Measurements from ENCODE around the gene TOMM7. TPM values are rescaled to one million over a fixed set of nuclear protein-coding genes. Genes with fewer than 3 reads are reported as not detected.

TOMM7 gene
- 453 and 546 TPM in 2 replicates for polyA plus RNA-seq (2012; rRNA removed)
- 577 and 786 TPM in 2 replicates for polyA plus RNA-seq (2012; cell fraction: cytosol; rRNA removed)
- polyA plus RNA-seq (2012; cell fraction: nucleus; rRNA removed), result 127 and 172 TPM in 2 replicates

DNA sequence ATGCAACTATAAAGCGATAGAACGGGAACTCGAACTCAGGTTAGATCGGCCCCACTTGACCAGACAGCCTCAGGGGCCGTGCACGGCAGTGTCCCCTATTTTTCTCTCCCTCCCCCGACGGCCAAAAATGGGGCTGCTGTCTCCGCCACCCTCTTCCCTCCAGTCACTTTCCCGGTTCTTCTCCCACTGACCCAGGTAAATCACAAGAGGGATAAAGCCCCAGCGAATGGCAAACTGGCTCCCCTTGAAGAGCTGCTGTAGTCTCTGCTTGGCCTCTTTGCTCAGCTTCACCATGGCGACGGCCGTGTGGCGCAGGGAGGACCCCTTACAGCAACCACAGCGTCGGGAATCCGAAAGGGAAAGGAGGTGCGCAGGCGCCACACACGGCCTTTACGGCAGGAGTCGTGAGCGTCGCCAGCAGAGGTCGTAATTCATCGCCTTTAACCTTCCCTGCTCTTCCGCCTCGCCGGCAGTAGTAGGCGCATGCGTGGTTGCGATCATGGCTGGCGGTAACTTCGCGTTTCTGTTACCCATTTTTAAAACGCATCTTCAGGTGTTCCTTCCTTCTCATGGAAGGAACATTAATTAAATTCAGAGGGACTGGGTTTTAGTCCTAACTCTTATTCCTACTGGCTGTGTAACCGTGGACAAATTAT is at the start of gene TOMM7:
Gene TOMM7, minus strand, starts transcription at position 364 of the 656 bp plus-strand sequence. Its CDS starts 70 bp downstream, at position 294.
- 2% methylated on average over 38 of the region's 38 CpGs for WGBS (ENCODE audit: low lambda C conversion rate)
- Histone ChIP-seq H3K27ac (ENCODE audit: low read depth in 2 of 2, low read length in 1 of 2) (peak within 1 kb of the TSS; percentile 59 to 80; a peak in 3 of 4 replicates), H3K27me3 (ENCODE audit: insufficient read depth) (no peaks in the 10 kb centered on the region), H3K4me1 (ENCODE audit: control insufficient read depth in 1 of 2, insufficient read depth in 2 of 2, low read depth in 1 of 2, low read length in 1 of 2) (peaks cover 5 to 7% of the 10 kb centered on the region in 2 experiments; a peak in 2 of 4 replicates), H3K9me3 (no peaks in the 10 kb centered on the region), H3K36me3 (replicated peaks in 1 of 2; ENCODE audit: control insufficient read depth in 1 of 2, insufficient read depth in 2 of 2, low read length in 1 of 2) (peaks cover 0 to 3% of the 10 kb centered on the region in 2 experiments), H4K20me1 (ENCODE audit: insufficient read depth) (no peaks in the 10 kb centered on the region), H3K4me3 (ENCODE audit: low read depth in 2 of 2, low read length in 1 of 2) (peak within 1 kb of the TSS; percentile 85 to 92), H3F3A (replicated peaks; ENCODE audit: insufficient read depth) (no peaks in the 10 kb centered on the region), H3K79me2 (ENCODE audit: insufficient read depth) (peaks cover 33% of the 10 kb centered on the region), H2AFZ (ENCODE audit: low read depth) (peak within 1 kb of the TSS; percentile 100), H3K9me2 (no peaks in the 10 kb centered on the region), H3K9ac (peak within 1 kb of the TSS; percentile 86), H3K4me2 (peak within 1 kb of the TSS; percentile 88)
- ChIA-PET POLR2A (interaction anchor here (1.2 kb wide), 1 partner anchor 12 kb away, joined by 6 read pairs; no protein-coding TSS in a partner anchor), CTCF (interaction anchor here (0.7 to 1.2 kb wide), 5 partner anchors 34 to 233 kb away, joined by 3 to 5 read pairs (median 3); no protein-coding TSS in a partner anchor)
- DNase-seq, result peak; percentile 96
- TF ChIP-seq POLR2AphosphoS5 (IDR thresholded peaks at IDR 0.05; ENCODE audit: low read depth, low read length) (peak; percentile 98), CHD2 (IDR thresholded peaks at IDR 0.05; ENCODE audit: low read length, partially characterized antibody) (peak; percentile 73), TEAD4 (IDR thresholded peaks at IDR 0.05; ENCODE audit: borderline replicate concordance, insufficient read depth) (no peak), SMC3 (IDR thresholded peaks at IDR 0.05; ENCODE audit: low read depth, low read length) (no peak; the same call in 1 of the 2 replicates), RAD21 (IDR thresholded peaks at IDR 0.05; ENCODE audit: low read length) (no peak), MXI1 (IDR thresholded peaks at IDR 0.05; ENCODE audit: low read depth, low read length) (peak; percentile 90), RFX5 (IDR thresholded peaks at IDR 0.05; ENCODE audit: low read length) (peak; percentile 69; the same call in 1 of the 2 replicates), NFIC (IDR thresholded peaks at IDR 0.05; ENCODE audit: borderline replicate concordance) (no peak), GABPA (IDR thresholded peaks at IDR 0.05; ENCODE audit: low read depth) (peak; percentile 68), MEF2A (IDR thresholded peaks at IDR 0.05; ENCODE audit: borderline replicate concordance, low read depth) (no peak), SIN3A (IDR thresholded peaks at IDR 0.05; ENCODE audit: borderline replicate concordance, low read depth, low read length) (no peak; the same call in 1 of the 2 replicates), RCOR1 (IDR thresholded peaks at IDR 0.05; ENCODE audit: low read length) (no peak), ELF1 (IDR thresholded peaks at IDR 0.05) (peak; percentile 99), GATA2 (CRISPR knock-in tag; IDR thresholded peaks at IDR 0.05) (no peak)
- TF ChIP-seq, protein P1, sequence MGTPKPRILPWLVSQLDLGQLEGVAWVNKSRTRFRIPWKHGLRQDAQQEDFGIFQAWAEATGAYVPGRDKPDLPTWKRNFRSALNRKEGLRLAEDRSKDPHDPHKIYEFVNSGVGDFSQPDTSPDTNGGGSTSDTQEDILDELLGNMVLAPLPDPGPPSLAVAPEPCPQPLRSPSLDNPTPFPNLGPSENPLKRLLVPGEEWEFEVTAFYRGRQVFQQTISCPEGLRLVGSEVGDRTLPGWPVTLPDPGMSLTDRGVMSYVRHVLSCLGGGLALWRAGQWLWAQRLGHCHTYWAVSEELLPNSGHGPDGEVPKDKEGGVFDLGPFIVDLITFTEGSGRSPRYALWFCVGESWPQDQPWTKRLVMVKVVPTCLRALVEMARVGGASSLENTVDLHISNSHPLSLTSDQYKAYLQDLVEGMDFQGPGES (IDR thresholded peaks at IDR 0.05; ENCODE audit: low read depth, low read length), result no peak
- TF ChIP-seq, protein P2, sequence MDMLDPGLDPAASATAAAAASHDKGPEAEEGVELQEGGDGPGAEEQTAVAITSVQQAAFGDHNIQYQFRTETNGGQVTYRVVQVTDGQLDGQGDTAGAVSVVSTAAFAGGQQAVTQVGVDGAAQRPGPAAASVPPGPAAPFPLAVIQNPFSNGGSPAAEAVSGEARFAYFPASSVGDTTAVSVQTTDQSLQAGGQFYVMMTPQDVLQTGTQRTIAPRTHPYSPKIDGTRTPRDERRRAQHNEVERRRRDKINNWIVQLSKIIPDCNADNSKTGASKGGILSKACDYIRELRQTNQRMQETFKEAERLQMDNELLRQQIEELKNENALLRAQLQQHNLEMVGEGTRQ (IDR thresholded peaks at IDR 0.05; ENCODE audit: borderline replicate concordance, low read depth, low read length), result no peak
- TF ChIP-seq, protein P3, sequence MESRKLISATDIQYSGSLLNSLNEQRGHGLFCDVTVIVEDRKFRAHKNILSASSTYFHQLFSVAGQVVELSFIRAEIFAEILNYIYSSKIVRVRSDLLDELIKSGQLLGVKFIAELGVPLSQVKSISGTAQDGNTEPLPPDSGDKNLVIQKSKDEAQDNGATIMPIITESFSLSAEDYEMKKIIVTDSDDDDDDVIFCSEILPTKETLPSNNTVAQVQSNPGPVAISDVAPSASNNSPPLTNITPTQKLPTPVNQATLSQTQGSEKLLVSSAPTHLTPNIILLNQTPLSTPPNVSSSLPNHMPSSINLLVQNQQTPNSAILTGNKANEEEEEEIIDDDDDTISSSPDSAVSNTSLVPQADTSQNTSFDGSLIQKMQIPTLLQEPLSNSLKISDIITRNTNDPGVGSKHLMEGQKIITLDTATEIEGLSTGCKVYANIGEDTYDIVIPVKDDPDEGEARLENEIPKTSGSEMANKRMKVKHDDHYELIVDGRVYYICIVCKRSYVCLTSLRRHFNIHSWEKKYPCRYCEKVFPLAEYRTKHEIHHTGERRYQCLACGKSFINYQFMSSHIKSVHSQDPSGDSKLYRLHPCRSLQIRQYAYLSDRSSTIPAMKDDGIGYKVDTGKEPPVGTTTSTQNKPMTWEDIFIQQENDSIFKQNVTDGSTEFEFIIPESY (IDR thresholded peaks at IDR 0.05; ENCODE audit: borderline replicate concordance, low read depth), result peak; percentile 71; the same call in 1 of the 2 replicates
- TF ChIP-seq, protein P4, sequence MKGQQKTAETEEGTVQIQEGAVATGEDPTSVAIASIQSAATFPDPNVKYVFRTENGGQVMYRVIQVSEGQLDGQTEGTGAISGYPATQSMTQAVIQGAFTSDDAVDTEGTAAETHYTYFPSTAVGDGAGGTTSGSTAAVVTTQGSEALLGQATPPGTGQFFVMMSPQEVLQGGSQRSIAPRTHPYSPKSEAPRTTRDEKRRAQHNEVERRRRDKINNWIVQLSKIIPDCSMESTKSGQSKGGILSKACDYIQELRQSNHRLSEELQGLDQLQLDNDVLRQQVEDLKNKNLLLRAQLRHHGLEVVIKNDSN (IDR thresholded peaks at IDR 0.05; ENCODE audit: borderline replicate concordance, low read depth), result no peak
- TF ChIP-seq, protein P5, sequence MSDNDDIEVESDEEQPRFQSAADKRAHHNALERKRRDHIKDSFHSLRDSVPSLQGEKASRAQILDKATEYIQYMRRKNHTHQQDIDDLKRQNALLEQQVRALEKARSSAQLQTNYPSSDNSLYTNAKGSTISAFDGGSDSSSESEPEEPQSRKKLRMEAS (IDR thresholded peaks at IDR 0.05; ENCODE audit: low read depth), result peak; percentile 82; the same call in 1 of the 2 replicates
- TF ChIP-seq, protein P6, sequence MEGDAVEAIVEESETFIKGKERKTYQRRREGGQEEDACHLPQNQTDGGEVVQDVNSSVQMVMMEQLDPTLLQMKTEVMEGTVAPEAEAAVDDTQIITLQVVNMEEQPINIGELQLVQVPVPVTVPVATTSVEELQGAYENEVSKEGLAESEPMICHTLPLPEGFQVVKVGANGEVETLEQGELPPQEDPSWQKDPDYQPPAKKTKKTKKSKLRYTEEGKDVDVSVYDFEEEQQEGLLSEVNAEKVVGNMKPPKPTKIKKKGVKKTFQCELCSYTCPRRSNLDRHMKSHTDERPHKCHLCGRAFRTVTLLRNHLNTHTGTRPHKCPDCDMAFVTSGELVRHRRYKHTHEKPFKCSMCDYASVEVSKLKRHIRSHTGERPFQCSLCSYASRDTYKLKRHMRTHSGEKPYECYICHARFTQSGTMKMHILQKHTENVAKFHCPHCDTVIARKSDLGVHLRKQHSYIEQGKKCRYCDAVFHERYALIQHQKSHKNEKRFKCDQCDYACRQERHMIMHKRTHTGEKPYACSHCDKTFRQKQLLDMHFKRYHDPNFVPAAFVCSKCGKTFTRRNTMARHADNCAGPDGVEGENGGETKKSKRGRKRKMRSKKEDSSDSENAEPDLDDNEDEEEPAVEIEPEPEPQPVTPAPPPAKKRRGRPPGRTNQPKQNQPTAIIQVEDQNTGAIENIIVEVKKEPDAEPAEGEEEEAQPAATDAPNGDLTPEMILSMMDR (IDR thresholded peaks at IDR 0.05), result peak; percentile 35
- TF ChIP-seq, protein P7, sequence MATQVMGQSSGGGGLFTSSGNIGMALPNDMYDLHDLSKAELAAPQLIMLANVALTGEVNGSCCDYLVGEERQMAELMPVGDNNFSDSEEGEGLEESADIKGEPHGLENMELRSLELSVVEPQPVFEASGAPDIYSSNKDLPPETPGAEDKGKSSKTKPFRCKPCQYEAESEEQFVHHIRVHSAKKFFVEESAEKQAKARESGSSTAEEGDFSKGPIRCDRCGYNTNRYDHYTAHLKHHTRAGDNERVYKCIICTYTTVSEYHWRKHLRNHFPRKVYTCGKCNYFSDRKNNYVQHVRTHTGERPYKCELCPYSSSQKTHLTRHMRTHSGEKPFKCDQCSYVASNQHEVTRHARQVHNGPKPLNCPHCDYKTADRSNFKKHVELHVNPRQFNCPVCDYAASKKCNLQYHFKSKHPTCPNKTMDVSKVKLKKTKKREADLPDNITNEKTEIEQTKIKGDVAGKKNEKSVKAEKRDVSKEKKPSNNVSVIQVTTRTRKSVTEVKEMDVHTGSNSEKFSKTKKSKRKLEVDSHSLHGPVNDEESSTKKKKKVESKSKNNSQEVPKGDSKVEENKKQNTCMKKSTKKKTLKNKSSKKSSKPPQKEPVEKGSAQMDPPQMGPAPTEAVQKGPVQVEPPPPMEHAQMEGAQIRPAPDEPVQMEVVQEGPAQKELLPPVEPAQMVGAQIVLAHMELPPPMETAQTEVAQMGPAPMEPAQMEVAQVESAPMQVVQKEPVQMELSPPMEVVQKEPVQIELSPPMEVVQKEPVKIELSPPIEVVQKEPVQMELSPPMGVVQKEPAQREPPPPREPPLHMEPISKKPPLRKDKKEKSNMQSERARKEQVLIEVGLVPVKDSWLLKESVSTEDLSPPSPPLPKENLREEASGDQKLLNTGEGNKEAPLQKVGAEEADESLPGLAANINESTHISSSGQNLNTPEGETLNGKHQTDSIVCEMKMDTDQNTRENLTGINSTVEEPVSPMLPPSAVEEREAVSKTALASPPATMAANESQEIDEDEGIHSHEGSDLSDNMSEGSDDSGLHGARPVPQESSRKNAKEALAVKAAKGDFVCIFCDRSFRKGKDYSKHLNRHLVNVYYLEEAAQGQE (IDR thresholded peaks at IDR 0.05; ENCODE audit: low read depth, low read length), result no peak; the same call in 1 of the 2 replicates
